HPDE6-E6E7 (cell line): ENCODE results near the gene MLLT3.
A peak's percentile ranks its signal among the peaks of the same experiment; 100 is the strongest.

Source experiments
- DNase-seq: peaks from one replicate; pipeline ENCODE4 v3.0.0; 2011; ENCODE audit warnings: missing footprints; ENCODE audit errors: extremely low spot score

The MLLT3 gene

DNA sequence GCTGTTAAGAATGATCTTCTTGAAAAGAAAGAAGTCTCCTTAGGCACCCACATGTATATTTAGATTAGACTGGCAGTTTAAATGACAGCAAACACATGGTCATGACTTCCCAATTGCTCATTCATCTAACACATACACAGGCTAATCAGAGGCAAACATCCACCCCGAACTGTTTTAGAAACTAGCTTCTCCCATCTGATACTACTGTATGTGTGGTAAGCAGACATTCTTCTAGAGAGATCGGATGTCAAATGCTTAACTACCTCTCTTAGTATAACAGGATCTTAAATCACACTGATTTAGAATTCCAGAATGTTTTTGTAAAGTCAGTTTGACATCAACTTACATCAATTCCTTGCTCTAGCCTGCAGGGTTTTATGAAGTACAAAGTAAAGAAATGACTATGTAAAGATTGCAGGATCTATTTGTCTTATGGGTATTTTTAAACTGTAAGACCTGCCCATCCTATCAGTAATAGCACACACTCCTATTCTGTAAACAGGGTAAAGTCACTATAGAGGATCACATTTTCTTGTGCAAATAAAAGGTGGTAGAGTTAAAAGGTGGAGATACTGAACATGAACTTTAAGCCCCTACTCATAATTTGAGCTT lies 239.7 kb downstream of the MLLT3 start:
- DNase-seq, result no peak

DNA sequence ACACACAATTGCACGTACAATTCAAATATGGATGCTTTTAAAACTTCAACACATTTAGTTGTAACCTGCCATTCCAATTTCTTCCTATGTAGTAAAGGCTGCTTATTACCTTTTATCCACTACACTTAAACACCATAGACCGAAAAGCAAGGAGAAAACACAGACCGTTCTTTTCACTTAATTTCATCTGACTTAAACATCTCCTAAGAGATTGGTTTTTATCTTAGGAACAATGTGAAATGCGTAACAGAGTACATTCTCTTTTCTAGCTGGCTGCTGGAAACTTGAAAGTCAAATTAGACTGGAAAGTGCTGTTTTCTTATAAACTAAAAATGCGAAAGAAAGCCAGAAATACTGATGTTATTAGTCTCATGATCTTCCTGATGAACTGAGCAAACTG lies 241.8 kb downstream of the MLLT3 start:
- DNase-seq, result no peak

DNA sequence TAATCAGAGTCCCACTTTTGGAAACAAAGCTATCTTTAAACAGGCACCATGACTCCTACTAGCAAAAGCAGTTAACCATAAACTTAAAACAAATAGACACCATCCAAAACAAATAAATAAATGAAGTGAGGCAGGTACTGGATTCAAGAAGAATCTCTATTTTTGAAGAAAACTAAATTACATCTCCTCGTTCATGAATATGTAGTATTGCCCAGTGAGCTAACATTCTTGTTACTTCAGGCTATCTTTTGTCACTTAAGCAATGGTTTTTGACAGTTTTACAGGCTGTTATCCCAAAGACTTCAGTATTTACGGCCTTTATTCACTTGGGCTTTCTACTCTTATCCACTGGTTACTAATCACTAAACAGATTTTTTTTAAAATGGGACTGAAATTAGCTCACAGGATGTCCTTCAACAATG lies 242.5 kb downstream of the MLLT3 start:
- DNase-seq, result no peak

DNA sequence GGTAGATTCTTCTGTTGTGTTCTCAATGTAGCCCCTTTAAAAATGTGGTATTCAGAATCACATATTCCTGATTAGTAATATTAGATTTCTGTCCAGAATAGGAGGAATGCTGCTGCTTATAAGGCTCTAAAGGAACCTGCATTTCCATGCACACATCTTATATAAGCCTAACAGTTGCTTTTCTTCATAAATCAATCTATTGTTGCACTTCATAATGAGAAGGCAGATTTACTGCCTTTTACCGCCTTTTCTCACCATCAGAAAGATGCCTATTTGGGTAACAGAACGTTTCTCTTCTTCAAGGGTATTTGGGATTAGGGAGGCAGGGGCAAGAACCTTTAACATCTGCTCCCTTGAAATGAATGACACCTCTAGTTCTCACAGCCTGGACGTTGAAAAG lies 243.4 kb downstream of the MLLT3 start:
- DNase-seq, result no peak

DNA sequence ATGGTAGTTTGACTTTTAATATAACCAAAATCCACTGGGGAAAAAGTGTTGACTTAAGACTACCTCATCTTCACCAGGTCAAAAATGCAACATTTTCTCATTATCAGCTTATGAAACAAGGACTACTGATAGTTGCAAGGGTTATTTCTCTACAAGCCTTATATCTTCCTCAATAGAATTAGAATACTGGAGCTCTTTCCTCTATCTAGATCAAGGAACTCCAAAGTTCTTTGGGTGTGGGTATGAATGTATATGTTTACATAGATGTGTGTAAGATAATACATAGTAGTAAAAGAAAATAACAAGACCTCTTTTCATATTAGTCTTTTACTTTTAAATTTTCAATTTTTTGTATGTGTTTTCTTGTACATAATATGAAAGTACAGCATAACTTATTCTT lies 244.5 kb downstream of the MLLT3 start:
- no peak for DNase-seq

DNA sequence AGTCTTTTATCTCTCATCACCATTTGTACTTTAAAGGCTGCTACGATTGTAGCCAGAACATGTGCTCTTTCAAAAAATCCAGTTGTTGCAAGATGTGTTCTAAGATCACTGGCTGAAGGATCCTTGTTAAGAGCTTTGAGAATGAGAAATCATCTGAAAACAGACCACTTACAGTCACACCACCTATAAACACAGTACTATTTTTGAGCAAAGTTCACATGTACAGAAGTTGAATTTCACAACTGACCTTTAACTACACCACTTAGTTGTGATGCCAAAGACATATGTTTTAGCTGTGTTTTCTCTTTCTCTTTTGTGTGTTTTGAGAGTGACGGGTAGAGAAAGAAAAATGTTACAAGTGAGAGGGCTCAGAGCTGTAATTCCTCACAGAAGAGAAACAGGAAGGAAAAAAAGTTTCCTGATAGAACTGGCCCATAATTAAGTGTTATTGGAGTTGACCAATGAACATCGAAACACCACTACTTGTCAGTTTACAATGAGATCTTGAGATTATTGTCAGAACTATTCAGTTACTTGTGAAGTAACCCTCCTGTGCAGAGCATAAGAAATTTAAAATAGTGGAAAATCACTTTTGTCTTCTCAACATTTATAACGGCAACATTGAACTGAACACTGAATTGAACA lies 245.4 kb downstream of the MLLT3 start:
- no peak for DNase-seq

DNA sequence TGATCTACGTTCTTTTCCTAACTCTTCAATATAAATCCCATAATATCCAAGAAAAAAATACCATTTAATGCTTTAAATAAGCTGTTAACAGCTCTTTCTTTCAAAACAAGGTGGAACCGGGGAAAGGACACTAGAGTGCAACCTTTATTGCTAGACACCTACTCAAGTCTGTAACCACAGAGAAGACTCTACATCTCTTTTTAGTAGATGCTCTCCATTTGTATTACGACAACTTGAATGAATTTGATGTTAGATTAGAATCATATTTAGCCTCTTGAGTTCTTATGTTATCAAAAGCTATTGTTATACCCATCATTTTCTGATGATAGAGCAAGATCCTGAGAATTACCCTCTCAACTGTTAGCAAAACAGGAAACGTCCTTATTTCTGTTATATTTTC lies 246.3 kb downstream of the MLLT3 start:
- DNase-seq, result no peak

DNA sequence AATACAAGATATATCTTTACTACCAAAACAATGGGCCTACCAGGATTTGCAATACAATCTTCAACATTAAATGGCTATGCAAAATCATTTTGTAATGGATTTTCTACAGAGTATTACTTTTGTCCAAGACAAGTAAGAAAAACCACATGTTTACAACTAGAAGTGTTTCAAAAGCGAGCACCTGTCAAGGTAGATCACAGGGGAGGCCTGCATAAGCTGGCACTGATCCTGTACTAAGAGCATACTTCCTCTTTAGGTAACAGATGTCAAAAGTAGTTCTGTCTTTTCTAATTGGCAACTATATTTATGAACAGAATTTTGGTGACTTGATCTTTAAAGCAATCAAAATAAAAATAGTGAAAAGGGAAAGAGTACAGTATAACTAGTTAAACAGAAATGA lies 249.0 kb downstream of the MLLT3 start:
- DNase-seq, result no peak

DNA sequence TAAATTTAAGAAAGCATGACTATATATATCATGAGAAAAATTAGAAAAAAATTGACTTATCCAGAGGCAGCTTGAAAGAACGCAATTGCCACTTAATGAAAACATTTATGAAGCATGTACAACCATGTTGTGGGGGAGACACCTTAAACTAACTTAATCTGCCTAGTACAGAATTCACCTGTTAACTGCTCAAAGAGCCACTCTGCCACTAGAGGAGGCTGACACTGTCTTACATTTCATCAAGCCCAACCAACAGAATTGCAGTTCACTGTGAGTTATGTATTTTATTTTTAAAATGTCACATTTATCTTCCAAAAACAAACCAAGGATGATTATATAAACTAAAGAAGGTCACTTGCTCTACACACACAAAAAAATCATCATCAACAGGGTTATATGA lies 252.9 kb downstream of the MLLT3 start:
- DNase-seq, result no peak

DNA sequence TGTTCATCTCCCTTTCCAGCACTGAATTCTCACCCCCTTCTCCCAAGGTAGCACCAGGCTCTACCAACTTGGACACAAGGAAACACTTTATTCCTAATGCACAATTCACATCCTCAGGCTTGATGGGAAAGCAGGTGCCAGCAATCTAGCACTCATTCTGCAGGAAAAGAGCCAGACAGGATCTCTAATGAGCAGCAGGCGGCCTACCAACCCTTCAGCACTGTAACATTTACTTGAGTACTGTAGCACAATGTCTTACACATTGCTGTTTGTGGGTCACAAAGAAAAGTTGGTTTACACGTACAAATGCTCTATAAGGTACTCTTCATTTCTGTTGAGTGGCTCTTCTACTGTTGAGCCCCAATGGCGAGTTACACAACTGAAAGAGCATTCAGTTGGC lies 254.4 kb downstream of the MLLT3 start:
- DNase-seq, result no peak

DNA sequence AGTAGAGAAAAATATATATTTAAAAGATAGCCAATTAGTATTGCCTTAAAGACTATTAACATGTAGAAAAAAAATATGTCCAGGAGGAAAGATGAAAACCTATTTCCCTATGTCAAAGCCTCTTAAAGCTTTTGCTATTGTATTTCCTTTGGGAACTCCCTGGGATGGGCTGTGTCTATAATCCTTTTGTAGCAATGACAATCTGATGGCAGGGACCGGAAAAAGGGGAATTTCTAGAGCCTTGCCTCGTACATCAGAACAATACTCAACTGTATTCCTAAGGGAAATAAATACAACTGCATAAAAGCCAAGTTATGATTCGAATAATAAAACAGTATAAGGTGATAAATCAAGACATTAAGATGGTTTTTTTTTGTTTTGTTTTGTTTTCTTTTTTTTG lies 257.3 kb downstream of the MLLT3 start:
- no peak for DNase-seq

DNA sequence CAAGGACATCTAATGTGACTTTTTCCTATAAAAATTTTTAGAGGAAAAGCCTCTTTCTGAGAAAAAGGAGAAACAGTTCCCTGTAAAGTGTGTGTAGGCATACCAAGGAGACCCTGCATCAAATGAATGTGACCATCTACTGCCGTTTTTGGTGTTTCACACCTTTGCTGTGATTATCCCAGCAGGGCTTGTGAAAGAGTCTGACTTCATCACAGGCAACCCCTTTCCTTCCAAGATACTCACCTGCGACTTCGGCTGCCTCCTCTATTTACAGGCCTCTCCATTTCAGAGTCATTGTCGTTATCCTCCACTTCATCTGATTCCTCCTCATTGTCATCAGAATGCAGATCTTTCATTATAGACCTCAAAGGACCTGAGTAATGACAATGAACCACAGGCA lies 259.1 kb downstream of the MLLT3 start:
- DNase-seq, result no peak

DNA sequence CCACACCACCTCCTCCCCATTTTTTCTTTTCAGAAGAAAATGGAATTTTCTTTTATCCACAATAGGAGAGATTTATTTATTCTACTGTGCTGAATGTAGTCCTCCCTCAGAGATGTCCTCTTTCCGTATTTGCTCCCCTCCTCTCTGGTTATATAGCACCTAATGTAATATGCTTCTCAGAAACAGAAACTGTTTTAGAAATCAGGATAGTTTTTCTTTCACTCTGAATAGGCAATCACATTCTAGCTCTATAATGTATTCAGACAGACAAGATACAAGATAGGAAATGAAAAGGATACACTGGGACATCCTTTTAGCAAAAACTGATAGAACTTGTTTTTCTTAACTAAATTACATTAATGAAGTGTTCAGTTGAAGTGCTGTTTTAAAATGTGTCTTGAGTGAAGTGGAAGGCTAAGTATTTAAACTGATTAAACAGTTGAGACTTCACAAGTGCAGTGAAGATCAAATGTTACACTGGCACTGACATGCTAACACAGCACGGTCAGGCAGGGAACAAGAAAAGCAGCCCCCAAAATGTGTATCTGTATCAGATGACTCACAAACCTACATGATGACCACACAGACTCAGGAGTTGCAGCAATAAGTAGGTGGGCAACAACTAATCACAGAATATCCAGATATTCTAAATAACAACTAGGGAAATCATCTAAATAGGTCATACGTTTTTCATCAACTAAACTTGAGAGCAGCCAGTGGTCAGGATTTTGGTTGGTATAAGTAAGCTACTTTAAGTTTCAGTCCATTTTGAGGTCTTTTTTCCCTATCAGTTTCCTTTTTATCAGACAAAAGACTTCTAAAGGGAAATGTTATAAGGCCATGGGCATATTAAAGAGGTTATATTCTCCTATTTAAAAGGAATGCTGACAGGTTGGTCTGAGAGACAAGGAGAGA lies 260.4 kb downstream of the MLLT3 start:
- DNase-seq, result no peak

DNA sequence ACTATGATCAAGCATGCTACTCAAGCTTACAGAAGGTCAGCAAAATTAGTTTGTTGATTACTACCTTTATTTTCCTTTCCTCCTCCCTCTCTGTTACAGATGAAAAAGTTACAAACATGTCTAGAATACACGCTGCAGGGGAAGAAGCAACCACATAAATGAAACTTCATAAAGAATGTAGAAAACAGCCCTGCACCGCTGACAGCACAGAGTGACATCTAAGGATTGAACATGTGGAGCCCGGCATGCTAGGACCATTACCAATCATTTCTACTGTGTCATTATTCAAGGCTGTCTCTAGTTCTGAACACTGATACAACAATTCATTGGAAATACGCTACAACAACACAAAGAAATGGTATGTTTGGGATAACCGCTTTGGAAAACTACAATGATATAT lies 261.1 kb downstream of the MLLT3 start:
- DNase-seq, result no peak

DNA sequence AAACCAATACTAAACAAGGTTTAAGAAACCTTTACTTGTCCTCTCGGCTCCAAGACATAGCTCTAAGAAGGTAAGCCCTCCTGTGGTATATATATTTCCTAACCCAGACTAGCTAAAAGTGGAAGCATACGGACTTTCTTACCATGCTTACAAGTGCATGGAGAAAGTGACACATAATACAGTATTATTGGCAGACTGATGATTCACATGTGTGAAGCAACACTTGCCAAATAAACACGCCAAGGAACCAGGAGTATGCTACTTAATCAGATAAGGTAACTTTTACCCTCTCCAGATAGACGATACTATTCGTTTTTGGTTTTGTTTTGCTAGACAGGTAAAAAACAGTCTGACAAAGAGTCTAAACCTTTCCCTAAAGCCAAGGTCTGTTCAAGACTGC lies 264.1 kb downstream of the MLLT3 start:
- DNase-seq, result peak; percentile 49

DNA sequence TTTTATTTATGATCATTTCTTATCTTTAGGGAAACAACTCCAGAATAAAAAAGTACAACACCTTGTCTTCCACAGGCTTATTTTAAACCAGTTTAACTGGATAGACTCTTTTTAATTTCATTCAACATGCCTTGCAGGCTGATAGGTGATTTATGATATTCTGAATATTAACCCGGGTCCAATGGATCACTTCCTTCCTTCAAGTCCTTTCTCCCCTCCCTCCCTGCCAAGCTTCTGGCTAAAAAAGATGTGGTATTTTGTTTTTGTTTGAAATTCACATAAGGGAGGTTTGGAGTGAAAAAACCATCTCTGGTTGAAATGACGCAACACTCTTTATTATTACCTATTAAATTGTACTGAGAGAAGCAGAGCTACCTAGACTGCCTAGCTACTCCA lies 265.3 kb downstream of the MLLT3 start:
- no peak for DNase-seq

DNA sequence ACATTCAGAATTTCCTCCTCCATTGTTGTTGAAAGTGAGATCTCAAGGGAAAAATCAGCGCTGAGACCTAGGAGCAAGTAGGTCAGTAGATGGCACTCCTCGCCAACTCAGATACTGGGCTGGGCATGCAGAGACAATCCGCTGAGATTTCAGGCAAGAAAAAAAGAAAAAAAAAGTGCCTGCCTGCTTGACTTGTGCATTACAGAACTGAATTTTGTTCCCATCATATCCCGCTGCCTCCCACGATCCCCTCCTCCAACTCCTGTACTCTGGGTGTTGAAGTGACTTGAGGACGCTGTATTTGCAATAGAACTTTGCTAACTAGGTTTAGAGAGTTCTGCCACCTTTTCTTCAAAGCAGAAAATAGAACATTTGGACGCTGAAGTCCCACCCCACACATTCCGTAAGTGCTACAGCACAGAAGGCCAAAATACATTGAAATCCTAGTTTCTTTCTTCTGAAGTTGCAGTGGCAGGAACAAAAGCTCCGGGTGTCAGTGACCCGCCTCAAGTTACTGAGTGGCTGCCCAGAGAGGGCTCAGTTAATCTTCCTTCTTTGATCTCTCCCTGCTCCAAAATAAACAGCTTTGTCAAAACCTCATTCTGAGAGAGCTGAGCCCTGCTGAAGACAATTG lies 265.8 kb downstream of the MLLT3 start:
- DNase-seq, result peak; percentile 70

DNA sequence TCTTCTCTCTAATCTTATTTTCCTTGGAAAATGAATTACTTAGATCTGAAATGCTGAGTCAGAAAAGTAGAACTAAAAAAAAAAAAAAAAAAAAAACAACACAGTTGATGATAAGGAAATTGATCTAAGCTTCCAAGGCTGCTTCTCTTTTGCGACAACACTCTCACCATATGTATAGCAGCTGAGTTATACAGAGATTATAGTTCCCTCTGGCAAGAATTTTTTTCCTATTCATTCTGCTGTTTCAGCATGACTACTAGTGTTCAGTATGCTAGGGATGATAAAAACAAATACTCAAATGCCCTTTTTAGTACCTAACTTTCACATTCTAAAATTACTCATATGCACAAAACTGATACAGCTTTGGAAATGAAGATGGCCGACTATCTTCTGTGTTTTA lies 267.3 kb downstream of the MLLT3 start:
- peak; percentile 9 for DNase-seq

DNA sequence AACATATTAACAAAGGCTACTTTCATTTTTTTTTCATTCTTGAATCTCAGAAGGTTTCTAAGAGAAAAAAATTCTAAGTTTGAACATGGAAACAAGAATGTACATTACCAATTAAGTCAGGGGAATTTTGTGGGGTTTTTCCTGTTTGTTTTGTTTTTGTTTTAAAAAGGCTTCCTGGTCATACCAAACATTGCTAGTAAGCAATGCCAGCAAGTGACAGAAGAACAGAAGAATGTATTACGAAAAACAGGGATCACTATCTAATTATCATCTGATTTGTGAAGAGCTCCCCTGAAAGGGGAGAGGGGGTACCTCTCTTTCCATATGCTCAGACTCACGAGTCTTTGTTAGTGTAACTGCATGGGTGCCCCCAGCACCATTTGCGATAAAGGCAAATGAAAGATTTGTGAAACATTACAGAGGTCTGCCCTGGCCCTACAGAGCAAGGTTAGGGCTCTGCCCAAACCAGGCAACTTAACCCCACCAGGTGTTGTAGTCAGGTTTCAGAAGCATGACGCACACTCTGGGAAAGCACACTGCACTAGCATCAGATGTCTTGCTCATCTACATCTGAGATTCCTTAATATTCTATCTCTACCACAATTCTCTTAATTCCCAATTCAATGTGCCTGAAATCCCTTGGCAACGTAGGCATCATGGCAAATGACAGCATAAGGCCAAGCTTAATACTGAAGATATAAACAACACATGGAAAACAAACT lies 268.2 kb downstream of the MLLT3 start:
- DNase-seq, result peak; percentile 17

DNA sequence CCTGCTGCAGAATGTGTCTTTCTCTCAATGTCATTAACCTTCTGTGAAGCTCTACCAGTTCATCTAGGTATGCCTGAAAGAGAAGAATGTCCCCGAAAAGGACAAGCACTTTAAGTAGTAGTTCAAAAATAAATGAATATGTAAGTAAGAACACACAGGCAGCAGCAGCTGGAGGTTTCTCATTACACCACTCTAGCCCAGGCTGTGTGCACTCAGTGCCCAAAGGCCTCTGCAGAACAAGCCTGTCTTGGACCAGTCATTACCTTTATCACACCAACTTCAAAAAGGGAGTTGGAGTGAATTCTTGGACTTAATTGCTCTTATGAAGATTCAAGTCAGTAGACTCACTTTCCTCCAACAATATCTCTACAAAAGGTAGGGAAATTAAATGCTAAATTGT lies 268.8 kb downstream of the MLLT3 start:
- DNase-seq, result no peak

DNA sequence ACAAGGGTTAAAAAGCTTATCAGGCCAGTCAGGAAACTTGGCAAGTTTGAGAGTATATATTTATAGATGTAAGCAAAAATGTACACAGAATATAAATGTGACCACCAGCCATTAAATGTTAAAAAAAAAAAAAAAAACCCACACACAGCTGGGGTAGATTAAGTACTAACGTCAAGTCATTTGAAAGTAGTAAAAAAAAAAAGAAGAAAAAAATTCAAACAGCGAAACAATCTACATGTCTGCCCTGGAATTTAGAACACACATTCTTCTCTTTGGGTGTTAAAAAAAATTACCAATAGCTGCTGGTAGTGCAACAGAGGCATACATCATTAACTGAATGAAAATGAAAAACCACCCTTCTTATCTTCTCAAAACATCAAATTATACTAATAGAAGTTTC lies 269.7 kb downstream of the MLLT3 start:
- DNase-seq, result no peak

DNA sequence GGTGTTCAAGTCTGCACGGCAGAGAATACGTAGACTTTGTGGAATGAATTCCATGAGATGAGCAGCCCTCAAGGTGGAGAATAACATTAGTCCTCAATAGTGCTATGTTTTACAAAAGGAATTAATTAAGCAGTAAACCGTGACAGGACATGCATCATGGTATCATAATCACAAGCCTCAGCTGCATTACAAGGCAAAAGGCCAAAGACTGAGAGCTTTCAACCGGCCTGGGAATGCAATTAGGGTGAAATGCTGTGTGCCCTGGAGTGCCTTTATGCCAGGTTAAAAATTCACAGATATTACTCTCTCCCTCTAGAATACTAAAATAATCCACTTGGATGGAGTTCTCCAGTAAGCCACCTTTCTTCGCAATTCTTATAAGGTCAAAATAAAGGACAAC lies 270.6 kb downstream of the MLLT3 start:
- no peak for DNase-seq
